ENCODE data around the gene VRK3. TPM values are rescaled to one million over a fixed set of nuclear protein-coding genes. Genes with fewer than 3 reads are reported as not detected.

Gene VRK3
- total RNA-seq, 2 donors from 2014 or later: 50.0 to 77.7 TPM

GRCh38 chr19:50025794-50026549, 800 bp upstream of the VRK3 start, which contains the start of gene ZNF473:
TSS of gene ZNF473 (plus strand) at chr19:50026005. CDS start at chr19:50031083, 5,078 bp downstream.
- peak; percentile 95 for DNase-seq
- Histone ChIP-seq H3K27ac (peak within 1 kb of the TSS; percentile 96), H3K27me3 (no peaks in the 10 kb centered on the region), H3K9ac (ENCODE audit: low read depth in 2 of 2, low read length in 2 of 2) (peak within 1 kb of the TSS; percentile 85 to 94), H3K9me3 (no peaks in the 10 kb centered on the region), H3K4me3 (peak within 1 kb of the TSS; percentile 96), H3K36me3 (no peaks in the 10 kb centered on the region), H3K4me1 (peaks cover 15% of the 10 kb centered on the region)
- intact Hi-C loops (cut with DNase I): no loop called here
- TF ChIP-seq CTCF (IDR thresholded peaks at IDR 0.05): no peak

- Histone ChIP-seq H3K9me3 (no peaks in the 10 kb centered on the region), H3K27me3 (no peaks in the 10 kb centered on the region), H3K27ac (peak overlapping the region; percentile 96), H3K36me3 (no peaks in the 10 kb centered on the region), H3K4me1 (peaks cover 15% of the 10 kb centered on the region), H3K9ac (ENCODE audit: low read depth in 2 of 2, low read length in 2 of 2) (peak overlapping the region; percentile 85 to 94), H3K4me3 (peak overlapping the region; percentile 96)
- no peak for TF ChIP-seq CTCF (IDR thresholded peaks at IDR 0.05)
- intact Hi-C loops (cut with DNase I): no loop called here
- no peak for DNase-seq
Measured at GRCh38 chr19:50024719-50025021, 502 bp downstream of the VRK3 start.

- no peak overlapping the region for H3K9ac ChIP-seq (ENCODE audit: low read depth in 2 of 2, low read length in 2 of 2)
- TF ChIP-seq CTCF (IDR thresholded peaks at IDR 0.05): no peak
- no peak overlapping the region for H3K27ac ChIP-seq
- no peaks in the 10 kb centered on the region for H3K27me3 ChIP-seq
- H3K36me3 ChIP-seq: no peaks in the 10 kb centered on the region
- intact Hi-C loops (cut with DNase I): no loop called here
- no peak for DNase-seq
- H3K9me3 ChIP-seq: no peaks in the 10 kb centered on the region
- peaks cover 15% of the 10 kb centered on the region for H3K4me1 ChIP-seq
- no peak overlapping the region for H3K4me3 ChIP-seq
Measured at GRCh38 chr19:50022823-50023222, 2.3 kb downstream of the VRK3 start.

GRCh38 chr19:50020481-50020880, 4.7 kb downstream of the VRK3 start:
- H3K27me3 ChIP-seq: no peaks in the 10 kb centered on the region
- no peak overlapping the region for H3K9ac ChIP-seq (ENCODE audit: low read depth in 2 of 2, low read length in 2 of 2)
- H3K4me3 ChIP-seq: no peak overlapping the region
- no peak for TF ChIP-seq CTCF (IDR thresholded peaks at IDR 0.05)
- DNase-seq: no peak
- H3K27ac ChIP-seq: no peak overlapping the region
- H3K9me3 ChIP-seq: no peaks in the 10 kb centered on the region
- H3K36me3 ChIP-seq: peaks cover 10% of the 10 kb centered on the region
- peaks cover 12% of the 10 kb centered on the region for H3K4me1 ChIP-seq
- intact Hi-C loops (cut with DNase I): no loop called here

GRCh38 chr19:50016225-50016807, 8.9 kb downstream of the VRK3 start:
- no peak for DNase-seq
- no peaks in the 10 kb centered on the region for H3K9me3 ChIP-seq
- no peak overlapping the region for H3K4me3 ChIP-seq
- peaks cover 10% of the 10 kb centered on the region for H3K36me3 ChIP-seq
- no peak overlapping the region for H3K9ac ChIP-seq (ENCODE audit: low read depth in 2 of 2, low read length in 2 of 2)
- H3K27ac ChIP-seq: no peak overlapping the region
- H3K4me1 ChIP-seq: no peaks in the 10 kb centered on the region
- no peak for TF ChIP-seq CTCF (IDR thresholded peaks at IDR 0.05)
- H3K27me3 ChIP-seq: no peaks in the 10 kb centered on the region
- intact Hi-C loops (cut with DNase I): no loop called here
